ENCODE results near the gene CCR9. TPM values are rescaled to one million over a fixed set of nuclear protein-coding genes. Genes with fewer than 3 reads are reported as not detected.
"Not testable (repeated sequence)": the region's sequence is repeated elsewhere in the genome, so short reads cannot be mapped to it uniquely, and the experiment has no call there.

CCR9 gene, protein sequence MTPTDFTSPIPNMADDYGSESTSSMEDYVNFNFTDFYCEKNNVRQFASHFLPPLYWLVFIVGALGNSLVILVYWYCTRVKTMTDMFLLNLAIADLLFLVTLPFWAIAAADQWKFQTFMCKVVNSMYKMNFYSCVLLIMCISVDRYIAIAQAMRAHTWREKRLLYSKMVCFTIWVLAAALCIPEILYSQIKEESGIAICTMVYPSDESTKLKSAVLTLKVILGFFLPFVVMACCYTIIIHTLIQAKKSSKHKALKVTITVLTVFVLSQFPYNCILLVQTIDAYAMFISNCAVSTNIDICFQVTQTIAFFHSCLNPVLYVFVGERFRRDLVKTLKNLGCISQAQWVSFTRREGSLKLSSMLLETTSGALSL
- total RNA-seq = not detected
- long read RNA-seq = 0 reads

DNA sequence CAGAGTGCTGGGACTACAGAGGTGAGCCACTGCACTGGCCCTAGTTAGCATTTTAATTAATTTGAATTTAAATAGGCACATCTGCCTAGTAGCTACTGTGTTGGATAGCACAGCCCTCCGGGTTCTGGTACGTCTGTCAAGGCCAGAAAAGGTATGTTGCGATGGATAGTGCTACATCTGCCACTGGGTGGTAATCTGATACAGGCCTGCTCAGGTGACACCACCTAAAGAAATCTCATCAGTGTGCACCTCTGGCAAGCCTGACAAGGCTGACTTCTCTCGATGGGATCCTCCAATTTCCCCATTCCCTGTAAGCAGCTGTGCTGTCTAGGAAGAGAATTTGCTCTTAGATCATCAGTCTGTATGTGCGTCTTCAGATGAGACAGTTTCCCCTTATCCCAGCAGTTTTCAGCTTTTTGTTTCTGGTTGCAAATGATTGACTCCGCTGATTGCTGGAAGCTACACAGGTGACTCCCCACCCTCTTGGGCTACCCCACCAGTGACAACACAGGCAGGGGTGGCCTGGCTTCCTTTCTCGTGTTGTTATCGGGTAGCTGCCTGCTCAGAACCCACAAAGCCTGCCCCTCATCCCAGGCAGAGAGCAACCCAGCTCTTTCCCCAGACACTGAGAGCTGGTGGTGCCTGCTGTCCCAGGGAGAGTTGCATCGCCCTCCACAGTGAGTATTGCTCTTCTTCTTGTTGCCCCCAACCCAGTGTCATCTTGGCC, at the start of gene CCR9:
TSS of gene CCR9 (plus strand) at position 565 of the 727 bp plus-strand sequence. CDS start 8,391 bp downstream, outside the sequence.
- ATAC-seq (ENCODE audit: poor library complexity) (no peak), DNase-seq (no peak)
- intact Hi-C loops (cut with DNase I) = no loop called here

DNA sequence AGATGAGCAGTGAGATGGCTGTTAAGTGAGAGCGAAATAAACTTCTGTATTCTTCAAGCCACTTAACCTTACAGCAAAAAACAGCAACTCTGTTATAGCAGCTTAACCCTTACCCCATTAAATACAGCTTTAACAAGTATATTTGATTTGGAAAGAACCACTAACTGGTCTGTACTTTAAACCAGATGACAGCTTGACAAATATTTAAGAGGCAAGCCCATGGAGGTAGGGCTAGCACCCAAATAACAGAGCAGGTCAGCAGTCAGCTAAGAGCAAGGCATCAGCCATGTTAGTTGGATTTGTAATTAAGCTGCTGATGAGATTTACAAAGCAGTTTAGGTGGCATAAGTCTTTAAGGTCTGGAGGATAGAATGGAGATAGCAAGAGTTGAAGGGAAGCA, 47.9 kb upstream of the CCR9 start:
- DNase-seq = no peak
- ATAC-seq (ENCODE audit: poor library complexity) = no peak
- intact Hi-C loops (cut with DNase I) = no loop called here

DNA sequence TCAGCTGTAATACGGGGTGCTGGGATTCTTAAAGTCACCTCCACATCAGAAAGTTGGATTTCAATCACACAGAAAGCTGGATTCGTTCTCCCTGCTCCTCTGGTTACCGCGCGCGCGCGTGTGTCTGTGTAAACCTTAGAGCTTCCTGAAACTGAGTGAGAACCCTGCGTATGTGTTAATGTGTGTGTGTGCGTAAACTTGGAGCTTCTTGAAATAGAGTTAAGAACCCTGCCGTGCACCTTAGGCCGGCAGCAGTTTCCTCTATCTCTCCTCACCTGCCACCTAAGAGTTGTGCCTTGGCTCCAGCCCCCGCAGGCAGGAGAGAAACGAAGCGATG, 45.0 kb upstream of the CCR9 start:
- peak; percentile 39 for DNase-seq
- intact Hi-C loops (cut with DNase I) = no loop called here
- peak; percentile 34 for ATAC-seq (ENCODE audit: poor library complexity)

DNA sequence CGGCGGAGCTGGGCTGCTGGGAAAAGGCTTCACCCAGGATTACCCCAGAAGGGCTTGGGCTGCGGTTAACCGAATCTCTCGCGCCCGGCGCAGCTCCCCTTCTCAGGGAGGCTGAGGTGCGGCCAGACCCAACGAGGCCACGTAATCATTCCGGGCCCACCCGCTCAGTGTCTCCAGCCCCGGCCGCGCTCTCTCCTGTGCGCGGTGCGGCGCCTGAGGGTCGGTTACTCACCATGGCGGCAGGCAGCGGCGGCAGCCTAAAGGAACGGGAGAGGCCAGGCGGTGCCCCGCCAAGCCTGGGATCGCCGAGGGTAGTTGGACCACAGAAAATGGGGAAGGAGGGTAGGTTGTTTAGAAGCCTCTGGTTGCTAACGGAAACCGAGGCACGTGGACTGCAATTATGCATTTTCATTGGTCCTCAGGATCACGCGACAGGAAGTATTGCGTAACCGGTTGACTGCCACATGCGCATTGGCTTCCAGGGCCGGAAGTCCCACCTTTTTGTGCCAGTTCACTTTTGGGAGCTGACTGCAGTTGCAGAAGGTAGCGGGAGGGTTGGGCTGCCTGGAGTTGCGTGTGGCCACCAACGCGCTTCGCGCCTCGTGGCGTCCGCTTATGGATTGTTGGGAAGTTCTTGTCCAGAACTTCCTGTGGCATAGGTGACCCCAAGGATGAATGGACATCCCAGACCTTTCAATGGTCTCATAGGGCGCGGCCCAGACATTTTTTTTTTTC, 44.4 kb upstream of the CCR9 start, which contains the start of gene LZTFL1:
TSS of gene LZTFL1 (minus strand) at position 363 of the 735 bp plus-strand sequence. CDS start at position 235, 128 bp downstream.
- peak; percentile 93 for DNase-seq
- ATAC-seq (ENCODE audit: poor library complexity) = peak; percentile 99
- intact Hi-C loops (cut with DNase I) = no loop called here

DNA sequence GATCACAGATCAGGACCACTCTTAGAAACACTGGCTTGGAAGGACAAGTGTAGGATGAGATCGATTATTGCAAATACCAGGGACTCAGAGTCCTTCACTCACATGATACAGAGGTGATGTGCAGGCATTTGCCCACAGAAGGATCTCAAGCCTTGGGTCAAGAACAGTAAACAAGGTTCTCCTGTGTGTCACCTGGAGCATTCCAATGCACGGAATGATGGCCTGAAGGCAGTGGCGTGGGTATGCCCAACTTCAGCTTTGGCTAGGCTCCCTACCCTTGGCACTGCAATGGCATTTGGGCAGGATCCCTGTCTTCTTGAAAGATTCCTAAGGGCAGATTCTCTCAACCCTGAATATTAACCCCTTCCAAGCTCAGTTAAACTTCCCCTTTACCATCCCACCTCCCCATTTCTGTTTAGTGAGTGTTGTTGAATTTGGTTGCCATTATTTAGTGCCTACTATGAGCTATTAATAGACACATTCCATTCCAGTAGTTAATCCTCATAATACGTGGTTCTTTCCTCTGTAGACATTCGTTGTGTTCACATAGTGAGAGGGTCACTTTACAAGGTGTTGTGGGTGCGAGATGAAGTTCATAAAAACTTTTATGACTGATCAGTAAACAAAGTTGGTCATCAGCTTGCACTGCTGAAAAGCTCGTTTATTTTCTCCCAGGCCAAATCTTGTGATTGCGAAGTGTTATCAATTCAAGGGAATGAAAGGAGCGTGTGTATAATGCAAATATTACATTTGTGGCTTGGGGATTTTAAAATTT, 43.3 kb upstream of the CCR9 start:
- no peak for ATAC-seq (ENCODE audit: poor library complexity)
- intact Hi-C loops (cut with DNase I) = no loop called here
- DNase-seq = no peak

DNA sequence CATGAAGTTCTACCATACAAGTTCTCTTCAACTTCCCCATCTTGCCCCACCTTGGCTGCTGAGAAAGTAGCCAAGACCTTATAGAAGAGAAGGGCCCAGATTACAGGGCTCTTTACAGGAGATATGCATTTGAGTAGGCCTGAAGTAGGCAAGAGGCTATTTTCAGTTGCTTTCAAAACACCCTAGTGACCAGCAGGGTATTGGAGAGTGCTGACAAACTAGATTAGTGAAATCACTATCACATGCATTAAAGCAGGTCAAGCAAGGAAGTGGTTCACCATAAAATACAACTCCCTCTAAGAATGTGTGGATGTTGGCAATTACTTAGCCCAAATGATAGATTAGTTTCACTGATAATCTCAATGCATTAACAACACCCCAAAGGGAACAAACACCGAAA, 41.7 kb upstream of the CCR9 start:
- no peak for ATAC-seq (ENCODE audit: poor library complexity)
- no peak for DNase-seq
- intact Hi-C loops (cut with DNase I) = no loop called here

DNA sequence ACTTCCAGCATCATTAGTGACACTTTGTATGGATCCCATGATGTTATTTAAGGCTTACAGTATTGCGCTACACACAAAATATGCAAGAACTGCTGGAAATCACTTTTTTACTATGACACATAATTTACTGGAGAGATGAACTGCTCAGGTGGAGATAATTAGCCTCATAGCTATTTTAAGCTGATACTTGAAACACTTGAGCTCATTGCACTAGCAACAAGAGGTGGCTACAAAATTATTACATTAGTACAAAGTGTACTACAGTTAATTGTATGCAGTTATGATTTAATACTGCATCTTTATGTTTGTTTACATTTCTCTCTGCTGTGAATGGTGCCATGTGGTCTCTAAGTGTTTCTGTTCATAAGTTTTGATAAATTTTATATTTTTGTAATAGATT, 38.0 kb upstream of the CCR9 start:
- DNase-seq = no peak
- intact Hi-C loops (cut with DNase I) = no loop called here
- ATAC-seq (ENCODE audit: poor library complexity) = peak; percentile 82

DNA sequence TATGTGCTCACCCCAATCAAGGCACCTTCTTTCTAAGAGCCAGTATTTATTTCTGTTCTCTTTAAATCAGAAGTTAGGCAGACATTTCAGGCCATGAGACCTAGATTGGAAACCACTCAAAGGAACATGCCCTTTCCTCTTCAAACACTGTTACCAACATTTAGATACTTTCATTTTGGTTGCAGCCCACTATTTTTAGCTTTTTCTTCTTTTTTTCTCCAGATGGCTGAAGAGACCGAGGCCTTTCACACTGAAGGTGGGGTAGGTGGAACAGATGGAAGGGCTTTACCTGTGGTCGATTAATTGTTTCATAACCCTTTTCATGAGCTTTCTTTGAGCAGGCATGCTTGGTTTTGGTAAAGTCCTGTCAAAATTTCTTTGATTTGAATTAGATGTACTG, 33.5 kb upstream of the CCR9 start:
- DNase-seq (no peak), ATAC-seq (ENCODE audit: poor library complexity) (no peak)
- intact Hi-C loops (cut with DNase I) = no loop called here

DNA sequence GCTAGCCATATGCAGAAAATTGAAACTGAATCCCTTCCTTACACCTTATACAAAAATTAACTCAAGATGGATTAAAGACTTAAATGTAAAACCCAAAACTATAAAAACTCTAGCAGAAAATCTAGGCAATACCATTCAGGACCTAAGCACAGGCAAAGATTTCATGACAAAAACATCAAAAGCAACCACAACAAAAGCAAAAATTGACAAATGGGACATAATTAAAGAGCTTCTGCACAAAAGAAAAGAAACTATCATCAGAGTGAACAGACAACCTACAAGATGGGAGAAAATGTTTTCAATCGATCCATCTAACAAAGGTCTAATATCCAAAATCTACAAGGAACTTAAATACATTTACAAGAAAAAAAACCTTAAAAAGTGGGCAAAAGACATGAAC, 30.0 kb upstream of the CCR9 start:
- ATAC-seq (ENCODE audit: poor library complexity); intact Hi-C loops (cut with DNase I); DNase-seq: not testable (repeated sequence)

DNA sequence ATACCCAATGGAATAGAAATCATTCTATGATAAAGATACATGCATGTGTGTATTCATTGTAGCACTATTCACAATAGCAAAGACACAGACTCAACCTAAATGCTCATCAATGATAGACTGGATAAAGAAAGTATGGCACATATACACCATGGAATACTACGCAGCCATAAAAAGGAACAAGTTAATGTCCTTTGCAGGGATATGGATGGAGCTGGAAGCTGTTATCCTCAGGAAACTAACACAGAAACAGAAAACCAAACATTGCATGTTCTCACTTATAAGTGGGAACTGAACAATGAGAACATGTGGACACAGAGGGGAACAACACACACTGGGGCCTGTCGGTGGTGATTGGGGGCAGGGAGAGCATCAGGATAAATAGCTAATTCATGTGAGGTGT, 29.3 kb upstream of the CCR9 start:
- DNase-seq; intact Hi-C loops (cut with DNase I); ATAC-seq (ENCODE audit: poor library complexity): not testable (repeated sequence)

DNA sequence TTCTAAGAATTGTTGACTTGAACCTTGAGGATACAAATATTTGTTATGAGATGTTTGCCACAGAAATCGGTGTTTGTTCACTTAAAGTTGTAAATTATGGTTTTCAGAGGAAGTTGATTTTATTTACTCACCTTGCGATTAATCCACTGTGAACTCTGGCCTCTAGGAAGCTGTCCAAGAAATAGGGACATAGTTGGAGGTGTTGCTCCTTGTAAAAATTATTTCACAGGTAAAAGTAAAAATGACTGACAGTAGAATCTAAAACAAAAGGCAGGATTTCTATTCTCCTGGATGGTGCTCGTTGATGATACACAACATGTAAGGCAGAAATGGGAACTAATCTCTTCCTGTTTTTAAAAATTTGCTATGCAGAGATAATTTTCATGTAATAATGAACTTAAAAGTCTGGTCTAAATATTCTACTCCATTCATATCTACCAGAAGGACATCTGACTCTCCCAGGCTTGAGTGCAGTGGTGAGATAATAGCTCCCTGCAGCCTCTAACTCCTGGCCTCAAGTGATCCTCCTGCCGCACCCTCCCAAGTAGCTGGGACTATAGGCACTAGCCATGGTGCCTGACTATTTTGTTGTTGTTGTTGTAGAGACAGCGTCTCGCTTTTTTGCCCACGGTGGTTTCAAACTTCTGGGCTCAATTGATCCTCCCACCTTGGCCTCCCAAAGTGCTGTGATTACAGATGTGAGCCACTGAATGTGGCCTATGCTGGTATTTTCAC, 27.4 kb upstream of the CCR9 start:
- ATAC-seq (ENCODE audit: poor library complexity) (no peak), DNase-seq (no peak)
- intact Hi-C loops (cut with DNase I) = no loop called here

DNA sequence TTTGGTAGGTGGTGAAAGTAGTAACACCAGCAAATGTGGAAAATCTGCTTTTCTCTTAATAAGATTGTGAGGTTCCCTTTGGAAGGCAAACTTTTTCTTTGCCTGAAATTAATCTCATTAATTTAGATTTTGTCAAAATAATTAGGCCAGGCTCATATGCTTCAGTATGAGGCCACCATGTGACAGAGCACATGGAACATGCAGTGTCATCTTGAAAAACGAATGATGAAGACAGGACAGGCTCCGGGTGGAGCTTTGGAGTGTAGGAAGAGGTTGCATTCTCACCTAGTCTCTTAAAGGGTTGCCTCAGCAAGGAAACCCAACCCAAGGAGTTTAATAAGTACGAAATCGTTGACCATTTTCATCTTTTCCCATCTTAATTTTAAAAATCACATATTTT, 25.9 kb upstream of the CCR9 start:
- intact Hi-C loops (cut with DNase I) = no loop called here
- DNase-seq (no peak), ATAC-seq (ENCODE audit: poor library complexity) (no peak)

DNA sequence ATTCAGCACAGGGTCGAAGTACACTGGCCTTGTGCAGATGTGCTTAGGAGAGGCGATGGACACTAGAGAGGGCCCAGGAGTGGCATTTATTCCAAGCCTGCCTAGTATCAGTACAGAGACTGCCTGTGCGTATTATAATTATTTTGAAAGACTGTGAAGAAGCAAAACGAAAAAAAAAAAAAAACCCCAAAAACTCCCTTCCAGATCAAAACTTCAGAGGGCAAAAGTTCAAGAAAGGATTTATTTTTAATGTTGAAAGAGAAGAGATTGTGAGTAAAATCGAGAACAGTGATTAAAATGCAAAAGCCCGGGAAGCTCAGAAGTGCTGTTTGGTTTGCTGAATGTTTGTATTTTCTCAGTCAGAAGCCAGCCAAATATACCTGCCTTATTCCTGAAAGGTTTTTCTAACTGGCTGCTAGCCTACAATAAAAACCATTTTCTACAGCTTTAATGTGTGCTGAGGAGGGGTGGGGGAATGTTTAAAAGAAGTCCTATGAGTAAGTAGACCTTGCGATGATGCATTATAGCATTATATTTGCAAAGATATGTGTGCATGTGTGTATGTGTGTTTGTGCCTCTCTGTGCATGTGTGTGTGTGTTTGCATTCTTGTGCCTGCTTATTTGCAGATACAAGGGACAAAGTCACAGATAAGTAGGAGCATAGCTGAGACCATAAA, 25.2 kb upstream of the CCR9 start:
- ATAC-seq (ENCODE audit: poor library complexity) (no peak), DNase-seq (no peak)
- intact Hi-C loops (cut with DNase I) = no loop called here

DNA sequence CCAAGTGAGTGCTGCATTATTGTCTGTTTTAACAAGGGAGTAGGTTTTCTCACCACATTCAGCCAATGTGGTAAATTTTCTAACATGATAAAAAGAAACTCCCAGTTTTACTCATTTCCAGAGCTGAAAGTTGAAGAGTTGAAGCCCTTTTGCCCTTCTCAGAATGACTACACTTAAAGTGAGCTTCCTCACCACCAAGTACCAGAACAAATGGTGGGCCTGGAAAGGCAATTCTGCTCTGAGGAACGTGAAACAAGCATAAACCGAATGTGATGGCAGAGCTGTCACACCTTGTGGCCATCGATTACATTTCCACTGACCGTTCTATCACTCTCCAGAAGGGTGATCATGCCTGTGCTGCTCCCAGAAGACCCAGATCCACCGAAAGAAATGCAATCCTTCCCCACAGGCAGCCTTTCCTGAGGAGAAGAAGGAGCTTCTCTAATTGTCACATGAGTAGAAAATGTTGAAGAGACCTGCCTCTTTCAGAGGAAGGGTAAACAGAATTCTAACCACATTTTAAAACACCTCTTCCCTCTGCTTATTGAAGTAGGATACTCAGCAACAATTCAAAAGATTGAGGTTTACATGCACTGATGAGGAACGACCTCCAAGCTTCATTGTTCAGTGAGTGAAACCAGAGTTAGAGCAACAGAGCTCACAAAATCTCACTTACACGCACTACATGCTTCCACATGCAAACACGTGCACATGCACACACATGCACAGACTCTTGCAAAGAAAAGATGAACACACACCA, 21.4 kb upstream of the CCR9 start:
- ATAC-seq (ENCODE audit: poor library complexity) = no peak
- no peak for DNase-seq
- intact Hi-C loops (cut with DNase I) = no loop called here

DNA sequence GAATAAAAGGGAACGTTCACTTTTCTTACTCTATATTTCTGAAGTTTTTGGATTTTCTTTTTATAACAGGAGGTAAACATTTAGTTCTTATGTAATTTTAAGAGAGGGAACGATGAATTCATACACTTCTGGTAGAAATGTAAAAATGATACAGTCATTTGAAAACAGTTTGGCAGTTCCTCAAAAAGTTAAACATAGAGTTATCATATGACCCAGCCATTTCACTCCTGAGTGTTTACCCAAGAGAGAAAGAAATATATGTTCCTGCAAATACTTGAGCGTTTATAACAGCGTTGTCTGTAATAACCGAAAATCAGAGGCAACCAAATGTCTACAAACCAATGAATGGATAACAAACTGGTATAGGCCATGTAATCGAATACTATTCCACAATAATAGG, 20.8 kb upstream of the CCR9 start:
- intact Hi-C loops (cut with DNase I) = no loop called here
- ATAC-seq (ENCODE audit: poor library complexity) = no peak

DNA sequence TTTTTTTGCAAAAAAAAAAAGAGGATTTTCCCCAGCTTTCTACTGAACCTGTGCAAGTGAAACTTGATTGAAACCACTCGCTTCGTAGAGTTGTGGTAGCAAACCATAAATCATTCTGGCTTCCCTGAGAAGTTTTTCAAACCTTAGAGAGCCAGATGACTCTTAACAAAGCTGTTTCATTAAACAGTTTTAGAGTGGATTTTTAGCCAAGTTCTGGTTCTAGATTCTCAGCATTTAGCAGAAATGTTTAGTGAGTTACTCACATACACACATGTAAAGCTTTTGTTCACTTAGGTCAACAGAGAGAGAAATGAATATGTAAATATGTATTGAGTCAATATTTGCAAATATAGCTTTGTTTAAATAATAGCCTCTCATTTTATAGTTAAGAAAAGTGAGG, 18.1 kb upstream of the CCR9 start:
- no peak for DNase-seq
- ATAC-seq (ENCODE audit: poor library complexity) = no peak
- intact Hi-C loops (cut with DNase I) = no loop called here

More for the DNA sequence above, 20.8 kb upstream of the CCR9 start:
- DNase-seq = no peak

DNA sequence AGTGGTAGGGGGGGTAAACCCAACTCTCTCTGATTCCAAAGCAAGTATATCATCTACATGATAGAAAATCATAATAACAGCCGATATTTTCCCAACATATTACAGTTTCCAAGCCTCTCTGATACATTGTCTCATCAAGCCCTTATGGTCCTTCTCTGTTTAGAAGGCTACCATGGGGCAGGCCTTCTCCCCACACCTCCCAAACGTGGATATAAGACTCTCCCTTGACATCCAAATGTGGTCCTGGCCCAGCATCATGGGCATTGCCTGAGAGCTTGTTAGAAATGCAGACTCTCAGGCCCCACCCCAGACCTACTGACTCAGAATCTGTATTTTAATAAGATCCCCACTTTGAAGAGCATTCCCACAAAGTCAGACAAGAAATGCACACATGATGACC, 17.7 kb upstream of the CCR9 start:
- intact Hi-C loops (cut with DNase I) = no loop called here
- ATAC-seq (ENCODE audit: poor library complexity) (no peak), DNase-seq (no peak)
